AG09309 (cell line): Measurements from ENCODE around the gene ZNF541.
"Not testable (repeated sequence)": the region's sequence is repeated elsewhere in the genome, so short reads cannot be mapped to it uniquely, and the experiment has no call there.

Experiments used
- DNase-seq: peaks from one replicate; pipeline ENCODE4 v3.0.0-alpha.2; 2010; ENCODE audit warnings: low read depth
- H3K4me3 ChIP-seq: 2 replicates; pipeline ENCODE4 v1.5.1; 2011; ENCODE audit warnings: mild to moderate bottlenecking, low read depth, low read length, moderate library complexity; ENCODE audit not compliant: control insufficient read depth
- CTCF ChIP-seq: IDR thresholded peaks from 2 replicates; pipeline ENCODE4 v1.5.1; 2011; ENCODE audit warnings: mild to moderate bottlenecking, low read depth, low read length, inconsistent platforms; ENCODE audit not compliant: insufficient read depth, control insufficient read depth; ENCODE audit errors: missing control alignments

Gene ZNF541

GRCh38 chr19:47608074-47608918 is 35.3 kb upstream of the ZNF541 start:
- peak overlapping the region; percentile 89 for H3K4me3 ChIP-seq
- peak; percentile 37 for TF ChIP-seq CTCF
- peak; percentile 66 for DNase-seq

- DNase-seq = no peak
These were observed 34.7 kb upstream of the ZNF541 start for GRCh38 chr19:47607564-47608073.

GRCh38 chr19:47603706-47604565 is 31.0 kb upstream of the ZNF541 start:
- no peak for TF ChIP-seq CTCF
- DNase-seq = no peak
- no peak overlapping the region for H3K4me3 ChIP-seq

More at GRCh38 chr19:47607564-47608073, 34.7 kb upstream of the ZNF541 start:
- TF ChIP-seq CTCF = no peak
- H3K4me3 ChIP-seq = peak overlapping the region; percentile 84

- H3K4me3 ChIP-seq = no peak overlapping the region; the same call in 1 of the 2 replicates
- TF ChIP-seq CTCF = no peak
- no peak for DNase-seq
These were observed 28.4 kb upstream of the ZNF541 start for GRCh38 chr19:47601180-47601904.

DNA sequence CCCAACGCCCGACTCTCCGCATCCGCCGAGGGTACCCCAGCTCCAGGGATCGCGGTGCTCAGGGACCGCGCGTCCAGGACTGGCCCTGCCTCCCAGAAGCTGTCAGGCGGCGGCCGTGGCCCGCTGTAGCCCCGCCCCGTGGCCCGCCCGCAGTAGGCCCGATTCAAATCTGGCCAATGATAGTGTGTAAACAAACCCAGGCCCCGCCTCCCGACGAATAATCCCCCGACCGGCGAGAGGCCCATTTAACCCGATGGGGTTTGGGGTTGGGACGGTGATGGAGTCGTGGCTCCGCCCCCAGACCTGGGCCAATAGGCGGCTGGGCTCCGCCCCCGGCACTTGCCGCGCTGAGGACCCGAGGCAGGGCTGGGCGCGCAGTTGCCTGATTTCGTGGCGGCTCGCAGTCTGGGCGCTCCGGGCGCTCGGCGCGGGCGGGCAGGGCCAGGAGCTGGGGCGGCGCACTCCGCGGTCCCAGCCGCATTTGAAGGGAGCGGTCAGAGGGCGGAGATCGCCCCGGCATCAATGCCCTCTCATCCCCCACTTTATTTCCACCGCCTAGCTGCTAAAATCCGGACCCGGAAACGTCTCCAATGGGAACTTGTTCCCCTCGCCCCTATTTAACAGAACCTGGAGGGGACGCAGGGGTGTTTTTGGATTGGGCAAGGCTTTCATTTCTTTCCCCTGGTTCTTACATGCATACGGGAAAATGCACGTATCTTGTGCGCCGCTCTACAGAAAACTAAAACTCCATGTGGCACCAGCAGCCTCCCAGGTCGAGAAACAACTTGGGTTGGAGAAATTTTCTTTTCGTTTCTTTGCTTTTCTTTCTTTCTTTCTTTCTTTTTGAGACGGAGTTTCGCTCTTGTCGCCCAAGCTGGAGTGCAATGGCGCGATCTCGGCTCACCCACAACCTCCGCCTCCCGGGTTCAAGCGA is 27.6 kb upstream of the ZNF541 start:
- peak overlapping the region; percentile 60 for H3K4me3 ChIP-seq
- no peak for TF ChIP-seq CTCF
- peak; percentile 94 for DNase-seq

DNA sequence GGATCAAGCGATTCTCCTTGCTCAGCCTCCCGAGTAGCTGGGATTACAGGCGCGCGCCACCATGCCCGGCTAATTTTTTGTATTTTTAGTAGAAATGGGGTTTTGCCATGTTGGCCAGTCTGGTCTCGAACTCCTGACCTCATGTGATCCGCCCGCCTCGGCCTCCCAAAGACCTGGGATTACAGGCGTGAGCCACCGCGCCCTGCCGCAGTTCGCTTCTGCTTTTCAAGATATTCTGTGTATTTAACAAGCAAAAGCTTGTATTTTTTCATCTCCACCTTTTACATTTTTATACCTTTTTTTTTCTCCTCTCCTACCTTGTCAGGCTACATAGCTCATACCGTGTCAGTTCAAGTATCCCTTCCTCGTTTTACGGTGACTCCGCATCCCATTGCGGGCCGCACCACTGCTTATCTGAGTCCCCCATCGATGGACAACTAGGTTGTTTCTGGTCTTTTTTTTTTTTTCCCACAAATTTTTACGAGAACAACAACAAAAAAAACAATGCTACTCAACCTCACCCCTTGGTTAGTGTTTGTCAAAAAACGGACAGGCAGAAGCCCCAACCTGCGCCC is 26.8 kb upstream of the ZNF541 start:
- H3K4me3 ChIP-seq = peak overlapping the region; percentile 60
- DNase-seq = not testable (repeated sequence)
